ENCODE data around the gene SNTA1.
"Not testable (repeated sequence)": the region's sequence is repeated elsewhere in the genome, so short reads cannot be mapped to it uniquely, and the experiment has no call there.

SNTA1 gene

DNA sequence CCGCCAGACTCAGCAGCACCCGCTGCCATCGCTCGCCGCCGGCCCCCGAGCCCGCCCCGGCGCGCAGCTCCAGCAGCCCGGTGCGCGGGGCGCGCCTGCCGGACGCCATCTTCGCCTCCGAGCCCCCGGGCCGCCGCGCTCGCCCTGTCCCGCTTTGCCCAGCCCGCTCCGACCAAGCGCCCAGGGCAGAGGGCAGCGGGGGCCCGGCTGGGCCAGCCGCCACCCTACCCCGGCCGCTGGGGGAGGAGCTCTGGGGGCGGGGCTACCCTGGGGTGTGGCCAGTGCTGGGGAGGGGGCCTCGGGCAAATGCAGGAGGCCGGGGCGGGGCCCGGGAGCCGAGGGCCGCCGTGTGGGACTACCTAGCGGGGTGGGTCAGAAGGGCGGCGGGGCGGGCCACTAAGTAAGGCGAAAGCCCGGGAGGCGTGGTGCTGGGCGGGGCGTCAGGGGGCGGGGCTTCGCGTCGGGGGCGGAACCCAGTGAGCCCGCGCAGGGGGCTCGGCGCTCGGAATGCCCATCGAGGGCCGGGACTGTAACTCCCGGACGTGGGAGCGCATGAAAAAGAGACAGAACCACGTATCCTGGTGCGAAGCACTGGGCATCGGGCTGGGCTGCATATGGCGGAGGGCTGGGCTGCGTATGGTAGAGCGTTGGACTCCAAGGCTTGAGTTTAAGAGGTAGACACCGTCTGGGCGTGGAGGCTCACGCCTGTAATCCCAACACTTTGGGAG lies at the start of gene SNTA1:
Gene SNTA1, minus strand, starts transcription at position 252 of the 728 bp plus-strand sequence. Its CDS starts 143 bp downstream, at position 109.
- peak; percentile 75 to 82 for DNase-seq

DNA sequence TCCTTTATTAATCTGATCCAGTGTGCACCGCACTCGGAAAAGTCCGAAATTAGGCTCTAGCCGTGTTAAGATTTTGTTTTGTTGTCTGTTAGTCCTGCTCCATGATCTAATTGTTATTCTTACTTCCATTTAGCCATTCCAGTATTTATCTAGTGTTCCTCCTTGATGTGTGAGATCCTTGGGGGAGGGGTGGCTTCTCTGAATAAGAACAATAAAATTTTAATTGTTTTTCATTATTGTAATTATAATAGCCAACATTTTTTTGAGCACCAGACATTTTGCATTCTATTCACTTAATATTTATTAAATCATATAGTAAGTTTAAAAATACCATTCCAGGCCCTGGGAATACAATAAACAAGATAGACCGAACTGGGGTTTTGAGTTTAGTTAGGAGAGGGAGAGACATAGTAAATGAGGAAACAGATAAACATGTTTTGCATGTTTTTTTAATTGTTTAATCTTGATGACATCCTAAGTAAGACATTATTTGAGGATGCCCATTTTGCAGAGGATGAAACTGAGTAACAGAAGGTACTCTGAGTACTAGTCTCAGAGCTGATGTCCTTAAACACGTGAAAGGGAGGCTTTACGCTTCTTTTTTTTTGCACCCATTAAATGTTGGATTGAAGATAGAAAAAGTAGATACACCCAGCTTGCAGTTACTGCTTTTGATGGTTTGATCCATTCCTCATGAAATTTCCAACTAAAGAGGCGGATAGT lies 47.5 kb upstream of the SNTA1 start:
- no peak for DNase-seq

DNA sequence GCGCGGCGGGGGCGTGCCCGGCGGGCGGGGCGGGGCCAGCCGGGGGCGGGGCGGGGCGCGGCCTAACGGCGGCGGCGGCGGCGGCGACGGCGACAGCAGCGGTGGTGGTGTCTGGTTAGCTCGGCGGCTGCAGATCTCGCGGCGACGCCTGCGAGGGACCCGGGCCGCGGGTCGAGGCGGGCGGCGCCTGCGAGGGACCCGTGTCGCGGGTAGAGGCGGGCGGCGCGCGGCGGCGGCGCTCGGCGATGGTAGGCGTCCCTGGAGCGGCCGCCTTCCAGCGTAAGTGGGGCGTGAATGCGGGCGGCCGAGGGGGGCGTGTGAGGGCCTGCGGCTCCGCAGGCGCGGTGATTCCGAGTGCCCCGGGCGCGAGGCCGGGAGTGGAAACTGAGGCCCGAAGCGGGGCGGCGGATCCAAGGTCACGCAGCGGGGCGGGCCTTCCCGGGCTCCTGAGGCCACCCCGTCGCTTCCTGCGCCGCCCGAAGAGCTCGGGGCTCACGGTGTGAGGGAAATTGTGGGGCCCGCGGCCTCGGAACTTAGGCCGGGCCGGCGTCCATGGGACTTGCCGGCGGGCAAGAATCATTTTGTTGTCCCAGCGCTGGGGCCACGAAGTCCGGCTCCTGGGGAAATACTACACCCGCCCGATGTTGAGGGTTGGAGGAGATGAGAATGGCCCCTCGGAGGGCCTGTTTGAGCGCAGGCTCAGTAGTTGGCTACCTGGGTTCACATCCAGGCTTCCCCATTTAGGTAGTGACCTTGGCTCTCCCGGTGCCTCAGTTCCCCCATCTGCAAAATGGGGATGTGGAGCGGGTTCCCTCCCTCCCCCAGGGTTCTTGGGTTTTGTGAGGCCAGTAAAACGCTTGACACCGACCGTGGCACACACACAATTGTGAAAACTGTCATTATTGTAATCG lies 46.7 kb upstream of the SNTA1 start, which contains the start of gene CBFA2T2:
Gene CBFA2T2, plus strand, starts transcription at position 74 of the 911 bp plus-strand sequence. Its CDS starts 172 bp downstream, at position 246.
- DNase-seq: peak in 1 of 2 experiments; percentile 38

DNA sequence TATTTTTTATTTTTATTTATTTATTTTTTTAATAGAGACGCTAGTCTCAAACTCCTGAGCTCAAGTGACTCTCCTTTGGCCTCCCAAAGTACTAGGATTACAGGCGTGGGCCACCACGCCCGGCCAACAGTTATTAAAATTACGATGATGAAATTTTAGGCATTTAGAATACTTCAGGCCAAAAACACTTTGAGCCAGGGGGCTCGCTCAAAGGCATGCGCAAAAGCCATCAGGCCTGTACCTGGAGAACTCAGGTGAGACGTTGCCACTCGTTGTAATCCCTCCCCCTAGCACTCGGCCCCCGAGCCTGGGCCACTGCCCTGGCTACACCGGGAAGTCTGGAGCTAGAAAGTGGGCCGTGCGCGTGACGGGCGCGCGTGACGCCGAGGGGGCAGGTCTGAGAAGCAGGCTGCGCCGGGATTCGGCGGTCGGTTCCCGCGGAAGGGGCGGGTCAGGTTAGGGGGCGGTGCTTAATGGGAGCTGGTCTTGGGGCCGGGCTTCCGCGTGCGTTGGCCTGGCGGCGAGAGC lies 46.0 kb upstream of the SNTA1 start:
- peak; percentile 89 to 94 for DNase-seq

DNA sequence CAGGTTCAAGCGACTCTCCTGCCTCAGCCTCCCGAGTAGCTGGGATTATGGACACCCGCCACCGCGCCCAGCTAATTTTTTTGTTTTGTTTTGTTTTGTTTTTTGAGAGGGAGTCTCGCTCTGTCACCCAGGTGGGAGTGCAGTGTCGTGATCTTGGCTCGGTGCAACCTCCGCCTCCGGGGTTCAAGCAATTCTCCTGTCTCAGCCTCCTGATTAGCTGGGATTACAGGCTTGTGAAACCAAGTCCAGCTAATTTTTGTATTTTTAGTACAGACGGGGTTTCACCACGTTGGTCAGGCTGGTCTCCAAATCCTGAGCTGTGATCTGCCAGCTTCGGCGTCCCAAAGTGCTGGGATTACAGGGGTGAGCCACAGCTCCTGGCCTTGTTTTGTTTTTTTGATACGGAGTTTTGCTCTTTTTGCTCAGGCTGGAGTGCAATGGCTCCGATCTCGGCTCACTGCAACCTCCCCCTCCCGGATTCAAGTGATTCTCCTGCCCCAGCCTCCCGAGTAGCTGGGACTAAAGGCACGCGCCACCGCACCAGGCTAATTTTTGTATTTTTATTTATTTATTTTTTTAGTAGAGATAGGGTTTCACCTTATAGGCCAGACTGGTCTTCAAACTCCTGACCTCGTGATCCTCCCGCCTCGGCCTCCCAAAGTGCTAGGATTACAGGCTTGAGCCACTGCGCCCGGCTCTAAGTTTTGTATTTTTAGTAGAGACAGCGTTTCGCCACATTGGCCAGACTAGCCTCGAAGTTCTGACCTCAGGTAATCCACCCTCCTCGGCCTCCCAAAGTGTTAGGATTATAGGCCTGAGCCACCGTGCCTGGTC lies 45.3 kb upstream of the SNTA1 start:
- DNase-seq: not testable (repeated sequence)

DNA sequence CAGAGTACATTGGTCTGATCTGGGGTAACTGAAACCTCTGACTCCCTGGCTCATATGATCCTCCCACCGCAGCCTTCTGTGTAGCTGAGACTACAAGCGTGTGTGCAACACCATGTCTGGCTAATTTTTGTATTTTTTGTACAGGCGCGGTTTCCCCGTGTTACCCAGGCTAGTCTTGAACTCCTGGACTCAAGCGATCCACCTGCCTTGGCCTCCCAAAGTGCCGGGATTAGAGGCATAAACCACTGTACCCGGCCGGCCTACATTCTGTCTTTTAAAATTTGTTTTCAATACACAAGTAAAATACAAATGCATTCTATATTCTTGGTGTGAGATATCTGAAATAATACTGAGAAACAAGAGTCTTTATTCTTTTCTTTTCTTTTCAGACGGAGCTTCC lies 44.6 kb upstream of the SNTA1 start:
- no peak for DNase-seq

DNA sequence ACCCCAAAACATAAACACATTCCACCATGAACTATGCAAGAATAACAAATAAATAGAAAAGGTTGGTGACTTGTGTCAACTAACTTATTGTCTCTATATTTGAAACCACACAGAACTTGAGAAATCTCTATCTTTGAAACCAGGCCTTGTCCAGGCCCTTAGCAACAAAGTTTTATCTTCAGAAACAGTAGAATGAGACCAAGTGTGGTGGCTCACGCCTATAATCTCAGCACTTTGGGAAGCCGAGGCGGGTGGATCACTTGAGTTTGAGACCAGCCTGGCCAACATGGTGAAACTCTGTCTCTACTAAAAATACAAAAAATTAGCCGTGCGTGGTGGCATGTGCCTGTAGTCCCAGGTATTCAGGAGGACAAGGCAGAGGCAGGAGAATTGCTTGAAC lies 39.6 kb upstream of the SNTA1 start:
- not testable (repeated sequence) for DNase-seq

DNA sequence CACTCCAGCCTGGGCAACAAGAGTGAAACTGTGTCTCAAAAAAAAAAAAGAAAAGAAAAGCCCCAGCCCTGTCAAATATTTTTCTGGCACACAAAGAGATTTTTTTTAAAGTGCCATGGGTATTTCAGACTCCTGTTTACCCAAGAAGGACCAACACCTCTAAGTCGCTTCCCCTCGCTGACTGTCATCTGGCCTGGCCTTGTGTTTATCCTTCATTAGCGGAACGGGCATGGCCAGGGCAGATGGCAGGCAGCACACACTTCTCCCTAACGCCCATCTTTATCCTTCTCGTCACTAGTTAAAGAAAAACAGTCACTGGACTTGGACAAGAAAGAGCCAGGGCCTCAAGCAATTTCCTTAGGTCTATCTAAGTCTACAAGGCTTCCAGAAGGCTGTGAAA lies 39.0 kb upstream of the SNTA1 start:
- DNase-seq: no peak

DNA sequence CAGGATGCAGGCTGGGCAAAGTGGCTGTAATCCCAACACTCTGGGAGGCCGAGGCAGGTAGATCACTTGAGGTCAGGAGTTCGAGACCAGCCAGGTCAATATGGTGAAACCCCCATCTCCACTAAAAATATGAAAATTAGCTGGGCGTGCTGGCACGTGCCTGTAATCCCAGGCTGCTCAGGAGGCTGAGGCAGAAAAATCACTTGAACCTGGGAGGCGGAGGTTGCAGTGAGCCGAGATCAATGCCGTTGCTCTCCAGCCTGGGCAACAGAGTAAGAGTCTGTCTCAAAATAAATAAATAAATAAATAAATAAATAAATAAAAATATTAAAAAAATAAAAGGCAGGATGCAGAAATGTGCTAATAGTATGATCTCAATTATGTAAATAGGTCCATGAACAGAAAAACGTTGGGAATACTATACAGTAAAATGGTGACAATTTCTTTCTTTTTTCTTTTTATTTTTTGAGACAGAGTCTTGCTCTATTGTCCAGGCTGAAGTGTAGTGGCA lies 37.9 kb upstream of the SNTA1 start:
- no peak for DNase-seq

DNA sequence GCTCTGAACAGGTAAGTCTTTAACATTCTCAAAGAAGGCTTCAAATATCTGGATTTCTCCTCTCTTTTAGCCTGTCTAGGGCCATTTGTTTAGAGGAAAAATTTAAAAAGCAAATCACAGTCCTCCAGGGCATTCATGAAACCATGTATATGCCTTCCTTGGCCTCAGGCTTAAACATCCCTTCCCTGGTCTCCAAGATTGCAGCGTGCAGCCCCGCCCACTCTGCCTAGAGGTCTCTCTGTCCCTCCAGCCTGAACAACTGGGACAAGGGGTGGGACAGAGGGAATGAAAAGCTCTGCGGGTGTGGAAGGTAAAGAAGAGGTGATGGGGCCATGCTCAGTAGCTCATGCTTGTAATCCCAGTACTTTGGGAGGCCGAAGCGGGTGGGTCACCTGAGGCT lies 36.5 kb upstream of the SNTA1 start:
- DNase-seq: no peak

DNA sequence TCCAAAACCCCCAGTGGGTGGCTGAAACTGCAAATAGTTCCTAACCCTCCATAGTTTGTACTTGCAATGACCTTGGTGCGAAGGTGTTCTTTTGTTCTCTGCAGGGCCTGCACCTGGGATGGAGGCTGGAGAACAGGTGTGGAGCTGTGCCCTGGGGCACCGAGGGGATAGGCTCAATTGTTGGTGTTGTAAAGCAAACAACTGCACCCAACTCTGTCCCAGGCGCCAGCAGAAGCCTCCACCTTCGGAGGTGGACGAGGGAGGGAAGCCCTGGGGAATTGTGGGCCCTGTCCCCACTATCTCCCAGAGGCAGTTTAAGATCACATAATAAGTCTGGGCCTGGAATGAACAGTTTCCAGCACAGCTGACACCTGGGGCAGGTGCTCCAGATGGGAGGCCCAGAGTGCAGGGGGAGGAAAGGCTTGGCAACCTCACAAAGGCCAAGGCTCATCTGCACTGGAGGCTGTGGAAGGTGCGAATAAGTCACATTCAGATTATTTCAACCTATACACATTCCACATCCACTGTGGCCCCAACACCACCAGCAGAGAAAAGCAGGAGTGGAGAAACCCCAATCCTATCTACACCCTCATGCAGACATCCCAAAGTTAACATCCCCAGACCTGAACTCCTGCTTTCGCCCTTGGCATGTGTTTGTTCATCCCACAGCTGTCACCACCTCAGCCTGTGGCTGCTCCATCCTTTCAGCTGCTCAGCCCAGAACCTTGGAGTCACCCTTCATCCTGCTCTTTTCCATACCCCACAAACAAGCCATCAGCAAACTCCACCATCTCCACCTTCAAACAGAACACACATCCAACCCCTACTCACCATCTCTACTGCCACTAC lies 34.0 kb upstream of the SNTA1 start:
- peak; percentile 80 to 93 for DNase-seq

DNA sequence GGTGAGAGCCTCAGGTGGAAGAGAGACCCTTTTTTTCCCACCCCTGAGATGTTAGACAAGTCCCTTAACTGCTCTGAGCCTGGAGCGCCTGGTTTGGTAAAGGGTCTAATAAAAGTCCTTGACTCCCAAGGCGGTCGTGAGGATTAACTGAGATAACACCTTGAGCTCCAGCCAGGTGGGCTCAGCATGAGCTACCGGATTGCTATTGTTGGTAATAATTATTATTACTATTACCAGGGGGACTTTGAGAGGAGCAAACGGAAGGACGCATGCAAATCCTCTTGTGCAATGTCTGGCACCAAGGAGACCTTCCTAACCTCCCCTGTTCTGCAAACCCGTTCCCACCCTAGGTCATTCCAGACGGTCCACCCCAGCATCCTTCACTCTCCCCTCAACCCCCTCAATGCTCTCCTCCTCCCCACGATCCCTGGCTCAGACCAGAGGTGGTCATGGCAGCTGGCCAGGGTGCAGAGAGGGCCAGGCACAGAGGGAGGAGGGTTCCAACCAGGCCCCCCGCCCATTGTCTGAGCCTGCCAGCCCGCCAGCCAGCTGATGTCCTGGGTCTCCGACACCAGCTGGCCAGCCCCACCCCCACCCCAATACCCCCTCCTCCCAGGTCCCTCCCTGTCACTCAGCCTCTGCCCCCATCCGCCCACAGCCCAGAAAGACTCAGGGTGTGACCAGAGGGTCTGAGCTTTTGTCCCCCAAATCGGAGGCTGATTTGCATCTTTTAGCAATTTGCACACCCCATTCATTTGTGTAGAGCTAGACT lies 32.0 kb upstream of the SNTA1 start:
- no peak for DNase-seq

DNA sequence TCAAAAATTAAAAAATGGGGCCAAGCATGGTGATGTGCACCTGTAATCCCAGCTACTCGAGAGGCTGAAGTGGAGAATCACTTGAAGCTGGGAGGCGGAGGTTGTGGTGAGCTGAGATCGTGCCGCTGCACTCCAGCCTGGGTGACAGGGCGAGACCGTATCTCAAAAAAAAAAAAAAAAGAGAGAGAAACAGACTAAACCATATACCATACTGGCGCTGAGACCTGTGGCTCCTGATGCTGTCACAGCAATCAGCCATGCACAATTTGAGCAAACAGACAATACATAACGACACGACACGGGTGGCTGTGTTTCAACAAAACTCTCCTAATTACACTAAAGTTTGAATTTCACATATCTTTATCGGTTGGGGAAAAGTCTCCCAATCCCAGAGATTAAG lies 31.4 kb upstream of the SNTA1 start:
- no peak for DNase-seq

DNA sequence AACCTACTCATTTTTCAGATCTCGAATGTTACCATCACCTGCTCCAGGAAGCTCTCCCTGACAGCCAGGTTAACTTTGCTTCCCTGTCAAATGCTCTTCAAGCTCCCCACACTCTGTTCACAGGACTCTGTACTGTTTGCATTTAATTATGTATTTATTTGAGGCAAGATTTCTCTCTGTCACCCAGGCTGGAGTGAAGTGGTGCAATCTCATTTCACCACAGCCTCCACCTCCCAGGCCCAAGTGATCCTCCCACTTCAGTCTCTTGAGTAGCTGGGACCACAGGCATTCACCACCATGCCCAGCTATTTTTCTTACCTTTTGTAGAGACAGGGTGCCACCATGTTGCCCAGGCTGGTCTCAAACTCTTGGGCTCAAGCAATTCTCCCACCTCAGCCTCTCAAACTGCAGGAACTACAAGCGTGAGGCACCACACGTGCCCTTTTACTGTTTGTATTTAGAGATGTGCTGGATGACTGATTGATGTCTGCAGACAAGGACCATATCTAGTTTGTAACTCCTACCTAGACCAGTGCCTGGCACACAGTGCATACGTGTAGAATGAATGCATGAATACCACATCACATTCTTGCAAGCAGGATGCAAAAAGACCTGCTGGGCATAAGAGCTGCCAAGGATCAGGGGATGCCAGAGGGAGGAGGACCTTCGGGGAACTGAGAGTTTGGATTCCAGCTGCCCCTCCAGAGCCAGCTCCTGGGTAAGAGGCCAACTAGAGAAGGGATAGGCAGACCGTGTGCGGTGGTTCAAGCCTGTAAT lies 30.7 kb upstream of the SNTA1 start:
- DNase-seq: no peak

DNA sequence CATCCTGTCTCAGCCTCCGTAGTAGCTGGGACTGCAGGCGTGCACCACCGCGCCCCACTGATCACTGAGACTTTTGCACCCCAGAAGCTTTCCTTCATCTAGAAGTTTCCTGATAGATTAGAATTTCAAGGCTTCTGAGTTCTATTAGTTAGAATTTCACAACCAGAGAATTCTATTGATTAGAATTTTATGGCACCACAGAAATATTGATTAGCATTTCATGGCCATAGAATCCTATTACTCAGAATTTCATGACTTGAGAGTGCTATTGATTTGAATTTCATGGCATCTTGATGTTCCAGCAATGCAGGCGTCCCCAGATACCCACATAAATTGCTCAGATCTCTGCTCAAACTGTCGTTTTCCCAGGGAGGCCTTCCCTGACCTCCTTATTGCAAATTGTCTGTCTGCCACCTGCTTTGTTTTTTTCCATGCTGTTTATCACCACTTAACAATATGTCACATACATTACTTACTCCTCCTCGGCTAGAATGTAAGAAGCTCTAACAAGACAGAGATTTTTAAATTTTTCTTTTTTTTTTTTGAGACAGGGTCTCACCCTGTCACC lies 29.4 kb upstream of the SNTA1 start:
- no peak for DNase-seq

DNA sequence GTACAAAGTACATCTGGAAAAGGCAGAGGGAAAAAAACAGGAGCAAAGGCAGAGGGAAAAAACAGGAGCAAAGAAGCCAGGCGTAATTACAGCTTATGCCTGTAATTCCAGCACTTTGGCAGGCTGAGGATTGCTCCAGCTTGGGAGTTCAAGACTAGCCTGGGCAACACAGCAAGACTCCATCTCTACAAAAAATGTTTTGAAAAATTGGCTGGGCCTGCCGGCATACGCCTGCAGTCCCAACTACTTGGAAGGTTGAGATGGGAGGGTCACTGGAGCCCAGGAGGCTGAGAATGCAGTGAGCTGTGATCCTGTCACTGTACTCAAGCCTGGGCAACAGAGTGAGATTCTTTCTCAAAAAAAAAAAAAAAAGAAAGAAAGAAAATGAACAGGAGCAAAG lies 27.3 kb upstream of the SNTA1 start:
- DNase-seq: no peak

DNA sequence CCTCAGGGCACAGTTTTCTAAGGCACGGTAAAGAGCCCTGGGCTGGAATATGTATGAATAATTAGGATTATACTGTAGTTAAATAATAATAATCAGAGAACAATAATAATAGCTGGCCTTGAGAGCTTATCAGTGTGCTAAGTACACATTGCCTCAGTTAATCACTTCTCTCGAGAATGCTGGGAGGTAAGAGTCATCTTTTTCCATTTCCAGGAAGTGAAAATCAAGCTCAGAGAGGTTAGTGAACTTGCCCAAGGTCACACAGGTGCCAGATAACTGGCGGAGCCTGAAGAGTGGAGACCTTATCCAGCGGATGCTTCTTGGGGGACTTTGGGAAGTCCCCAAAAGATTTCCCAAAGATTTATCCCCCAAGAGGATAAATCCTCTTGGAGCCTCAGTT lies 26.9 kb upstream of the SNTA1 start:
- no peak for DNase-seq

DNA sequence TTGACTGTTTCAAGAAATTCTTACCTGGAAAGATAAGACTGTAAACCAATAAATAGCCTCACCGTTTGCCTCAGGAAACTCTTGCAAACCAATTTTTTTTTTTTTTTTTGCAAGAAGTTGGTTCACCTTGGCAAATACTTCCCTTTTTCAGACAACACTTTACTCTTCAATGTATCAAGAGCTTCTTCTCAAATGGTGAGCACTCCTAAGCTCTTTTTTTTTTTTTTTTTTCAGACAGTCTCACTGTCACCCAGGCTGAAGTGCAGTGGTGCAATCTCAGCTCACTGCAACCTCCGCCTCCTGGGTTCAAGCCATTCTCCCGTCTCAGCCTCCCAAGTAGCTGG lies 22.7 kb upstream of the SNTA1 start:
- DNase-seq: no peak
